Liver (tissue), 9 donors: ENCODE results near the gene BDKRB2. TPM values are rescaled to one million over a fixed set of nuclear protein-coding genes. Genes with fewer than 3 reads are reported as not detected.

Source experiments
- DNase-seq: peaks from one replicate; pipeline ENCODE4 v3.0.0-alpha.2; 2017; ENCODE audit warnings: low spot score
- H3K27ac ChIP-seq, 2 donors: one replicate each; pipeline ENCODE4 v1.7.0; 2013; ENCODE audit warnings: inconsistent platforms in 2 of 2, low read length in 2 of 2, control low read depth in 1 of 2, low read depth in 1 of 2, mild to moderate bottlenecking in 1 of 2
- H3K27me3 ChIP-seq, 4 donors: one replicate each; pipeline versions ENCODE4 v1.6.1 to v1.7.0; 2013; ENCODE audit warnings: low read length in 3 of 4, inconsistent platforms in 1 of 4, mild to moderate bottlenecking in 1 of 4, moderate library complexity in 1 of 4; ENCODE audit not compliant: control insufficient read depth in 4 of 4, insufficient read depth in 4 of 4
- H3K36me3 ChIP-seq, 4 donors: one replicate each; pipeline versions ENCODE4 v1.6.1 to v1.7.0; 2013; ENCODE audit warnings: low read length in 3 of 4, mild to moderate bottlenecking in 3 of 4, low read depth in 1 of 4, moderate library complexity in 1 of 4; ENCODE audit not compliant: control insufficient read depth in 4 of 4, insufficient read depth in 3 of 4
- H3K4me1 ChIP-seq, 4 donors: one replicate each; pipeline versions ENCODE4 v1.6.1 to v1.7.0; 2013; ENCODE audit warnings: low read length in 3 of 4, mild to moderate bottlenecking in 3 of 4, moderate library complexity in 1 of 4; ENCODE audit not compliant: control insufficient read depth in 4 of 4, insufficient read depth in 4 of 4
- H3K4me3 ChIP-seq, 3 donors: one replicate each; pipeline versions ENCODE4 v1.6.1 to v1.7.0; 2013; ENCODE audit warnings: low read length in 3 of 3, control low read depth in 1 of 3, low read depth in 1 of 3, mild to moderate bottlenecking in 1 of 3
- H3K9ac ChIP-seq, 2 donors: one replicate each; pipeline ENCODE4 v1.7.0; 2013; ENCODE audit warnings: low read length in 2 of 2, mild to moderate bottlenecking in 2 of 2, moderate library complexity in 2 of 2, control low read depth in 1 of 2, low read depth in 1 of 2
- H3K9me3 ChIP-seq, 4 donors: one replicate each; pipeline versions ENCODE4 v1.6.1 to v1.7.0; 2013; ENCODE audit warnings: low read length in 3 of 4; ENCODE audit not compliant: control insufficient read depth in 4 of 4
- FOXA1 ChIP-seq: IDR thresholded peaks from 2 replicates; pipeline ENCODE4 v1.6.1; 2016; ENCODE audit warnings: antibody characterized with exemption
- FOXA2 ChIP-seq: IDR thresholded peaks from 2 replicates; pipeline ENCODE4 v1.6.1; 2016; ENCODE audit warnings: antibody characterized with exemption
- GABPA ChIP-seq, 2 donors: IDR thresholded peaks in 1 of 2; conservative IDR thresholded peaks in 1 of 2; 2 replicates each; pipeline ENCODE4 v1.6.1; 2016; ENCODE audit warnings: antibody characterized with exemption in 2 of 2, mild to moderate bottlenecking in 1 of 2, moderate library complexity in 1 of 2
- HNF4A ChIP-seq, 2 donors: conservative IDR thresholded peaks; 2 replicates each; pipeline ENCODE4 v1.6.1; 2016; ENCODE audit warnings: antibody characterized with exemption in 2 of 2, mild to moderate bottlenecking in 2 of 2
- HNF4G ChIP-seq: IDR thresholded peaks from 2 replicates; pipeline ENCODE4 v1.6.1; 2016; ENCODE audit warnings: antibody characterized with exemption
- MAX ChIP-seq: IDR thresholded peaks from 2 replicates; pipeline ENCODE4 v1.6.1; 2016; ENCODE audit warnings: antibody characterized with exemption
- NR2F2 ChIP-seq: IDR thresholded peaks from 2 replicates; pipeline ENCODE4 v1.6.1; 2016; ENCODE audit warnings: antibody characterized with exemption
- RAD21 ChIP-seq, 2 donors: IDR thresholded peaks; 2 replicates each; pipeline ENCODE4 v1.6.1; 2016; ENCODE audit warnings: antibody characterized with exemption in 2 of 2, mild to moderate bottlenecking in 2 of 2
- RXRA ChIP-seq, 2 donors: IDR thresholded peaks; 2 replicates each; pipeline ENCODE4 v1.6.1; 2017 to 2018; ENCODE audit warnings: antibody characterized with exemption in 2 of 2, mild to moderate bottlenecking in 1 of 2
- WGBS: extraction: QIAGEN DNeasy Blood & Tissue Kit; methylation state at CpG from one replicate; pipeline ENCODE4 v1.1.7; 2013; 5-methylcytosine and 5-hydroxymethylcytosine counted together
- polyA plus RNA-seq, 2 donors: library from polyadenylated mRNA; stranded (reverse) in 1 of 2; unstranded in 1 of 2; fragments of 200-250 nt in 1 of 2; fragments of >200 nt in 1 of 2; fragmentation: Nextera tagmentation in 1 of 2; extraction: Ambion mirVana in 1 of 2; gene quantifications; one replicate each; pipeline versions ENCODE4 v1.2.1 to v1.2.3, GENCODE V29; 2013 to 2015
- total RNA-seq, 2 donors: library from RNA; depleted of rRNA; stranded (reverse); fragments of >200 nt; gene quantifications; one replicate each; pipeline ENCODE4 v1.2.3, GENCODE V29; 2014
- TF ChIP-seq, protein P1 (sequence below): IDR thresholded peaks from 2 replicates; pipeline ENCODE4 v1.6.1; 2016; ENCODE audit warnings: antibody characterized with exemption
- TF ChIP-seq, protein P2 (sequence below): IDR thresholded peaks from 2 replicates; pipeline ENCODE4 v1.6.1; 2016; ENCODE audit warnings: antibody characterized with exemption
- TF ChIP-seq, protein P3 (sequence below): IDR thresholded peaks from 2 replicates; pipeline ENCODE4 v1.6.1; 2016; ENCODE audit warnings: antibody characterized with exemption, mild to moderate bottlenecking
- TF ChIP-seq, protein P4 (sequence below): fragments of 150-350 bp; IDR thresholded peaks from 2 replicates; pipeline ENCODE4 v1.5.1; 2017; ENCODE audit warnings: improper control_type of control experiment, low read depth, low read length; ENCODE audit not compliant: missing input control
- donor health status: healthy.
- donor health status: healthy.
- donor health status: healthy.
- donor health status: healthy.
- donor health status: healthy.

Gene BDKRB2
- total and polyA plus RNA-seq, 4 donors = 0.10 to 0.25 (median 0.17) TPM

- no peak overlapping the region for H3K9ac ChIP-seq
- H3K27me3 ChIP-seq = peaks cover 0 to 5% (median 0%) of the 10 kb centered on the region in 4 donors
- TF ChIP-seq, protein P1, sequence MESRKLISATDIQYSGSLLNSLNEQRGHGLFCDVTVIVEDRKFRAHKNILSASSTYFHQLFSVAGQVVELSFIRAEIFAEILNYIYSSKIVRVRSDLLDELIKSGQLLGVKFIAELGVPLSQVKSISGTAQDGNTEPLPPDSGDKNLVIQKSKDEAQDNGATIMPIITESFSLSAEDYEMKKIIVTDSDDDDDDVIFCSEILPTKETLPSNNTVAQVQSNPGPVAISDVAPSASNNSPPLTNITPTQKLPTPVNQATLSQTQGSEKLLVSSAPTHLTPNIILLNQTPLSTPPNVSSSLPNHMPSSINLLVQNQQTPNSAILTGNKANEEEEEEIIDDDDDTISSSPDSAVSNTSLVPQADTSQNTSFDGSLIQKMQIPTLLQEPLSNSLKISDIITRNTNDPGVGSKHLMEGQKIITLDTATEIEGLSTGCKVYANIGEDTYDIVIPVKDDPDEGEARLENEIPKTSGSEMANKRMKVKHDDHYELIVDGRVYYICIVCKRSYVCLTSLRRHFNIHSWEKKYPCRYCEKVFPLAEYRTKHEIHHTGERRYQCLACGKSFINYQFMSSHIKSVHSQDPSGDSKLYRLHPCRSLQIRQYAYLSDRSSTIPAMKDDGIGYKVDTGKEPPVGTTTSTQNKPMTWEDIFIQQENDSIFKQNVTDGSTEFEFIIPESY = no peak
- peak; percentile 77 for TF ChIP-seq NR2F2
- peak in 1 of 2 donors; percentile 5 for TF ChIP-seq RXRA (IDR thresholded peaks at IDR 0.05)
- TF ChIP-seq MAX = no peak
- no peaks in the 10 kb centered on the region for H3K9me3 ChIP-seq
- WGBS = 71% methylated on average over 4 of the region's 4 CpGs
- H3K36me3 ChIP-seq = no peaks in the 10 kb centered on the region
- peak overlapping the region in 1 of 2 donors; percentile 5 for H3K27ac ChIP-seq
- H3K4me1 ChIP-seq = no peaks in the 10 kb centered on the region
- no peak for DNase-seq
- H3K4me3 ChIP-seq = no peak overlapping the region
Observed at GRCh38 chr14:96182546-96182945, 22.1 kb upstream of the BDKRB2 start.

GRCh38 chr14:96184737-96185136 lies 19.9 kb upstream of the BDKRB2 start:
- no peak overlapping the region for H3K9ac ChIP-seq
- H3K4me3 ChIP-seq = no peak overlapping the region
- 86% methylated on average over 9 of the region's 9 CpGs for WGBS
- no peaks in the 10 kb centered on the region for H3K4me1 ChIP-seq
- no peak overlapping the region for H3K27ac ChIP-seq
- H3K9me3 ChIP-seq = no peaks in the 10 kb centered on the region
- H3K27me3 ChIP-seq = peaks cover 0 to 5% (median 0%) of the 10 kb centered on the region in 4 donors
- TF ChIP-seq, protein P1 = no peak
- TF ChIP-seq GABPA (IDR thresholded peaks at IDR 0.05 in 1 of 2, conservative IDR thresholded peaks at IDR 0.05 in 1 of 2) (no peak), RAD21 (IDR thresholded peaks at IDR 0.05) (no peak), MAX (no peak), NR2F2 (no peak), HNF4G (no peak), RXRA (IDR thresholded peaks at IDR 0.05) (no peak), FOXA1 (no peak), HNF4A (conservative IDR thresholded peaks at IDR 0.05) (no peak), FOXA2 (no peak)
- TF ChIP-seq, protein P2, sequence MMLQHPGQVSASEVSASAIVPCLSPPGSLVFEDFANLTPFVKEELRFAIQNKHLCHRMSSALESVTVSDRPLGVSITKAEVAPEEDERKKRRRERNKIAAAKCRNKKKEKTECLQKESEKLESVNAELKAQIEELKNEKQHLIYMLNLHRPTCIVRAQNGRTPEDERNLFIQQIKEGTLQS = no peak
- TF ChIP-seq, protein P3, sequence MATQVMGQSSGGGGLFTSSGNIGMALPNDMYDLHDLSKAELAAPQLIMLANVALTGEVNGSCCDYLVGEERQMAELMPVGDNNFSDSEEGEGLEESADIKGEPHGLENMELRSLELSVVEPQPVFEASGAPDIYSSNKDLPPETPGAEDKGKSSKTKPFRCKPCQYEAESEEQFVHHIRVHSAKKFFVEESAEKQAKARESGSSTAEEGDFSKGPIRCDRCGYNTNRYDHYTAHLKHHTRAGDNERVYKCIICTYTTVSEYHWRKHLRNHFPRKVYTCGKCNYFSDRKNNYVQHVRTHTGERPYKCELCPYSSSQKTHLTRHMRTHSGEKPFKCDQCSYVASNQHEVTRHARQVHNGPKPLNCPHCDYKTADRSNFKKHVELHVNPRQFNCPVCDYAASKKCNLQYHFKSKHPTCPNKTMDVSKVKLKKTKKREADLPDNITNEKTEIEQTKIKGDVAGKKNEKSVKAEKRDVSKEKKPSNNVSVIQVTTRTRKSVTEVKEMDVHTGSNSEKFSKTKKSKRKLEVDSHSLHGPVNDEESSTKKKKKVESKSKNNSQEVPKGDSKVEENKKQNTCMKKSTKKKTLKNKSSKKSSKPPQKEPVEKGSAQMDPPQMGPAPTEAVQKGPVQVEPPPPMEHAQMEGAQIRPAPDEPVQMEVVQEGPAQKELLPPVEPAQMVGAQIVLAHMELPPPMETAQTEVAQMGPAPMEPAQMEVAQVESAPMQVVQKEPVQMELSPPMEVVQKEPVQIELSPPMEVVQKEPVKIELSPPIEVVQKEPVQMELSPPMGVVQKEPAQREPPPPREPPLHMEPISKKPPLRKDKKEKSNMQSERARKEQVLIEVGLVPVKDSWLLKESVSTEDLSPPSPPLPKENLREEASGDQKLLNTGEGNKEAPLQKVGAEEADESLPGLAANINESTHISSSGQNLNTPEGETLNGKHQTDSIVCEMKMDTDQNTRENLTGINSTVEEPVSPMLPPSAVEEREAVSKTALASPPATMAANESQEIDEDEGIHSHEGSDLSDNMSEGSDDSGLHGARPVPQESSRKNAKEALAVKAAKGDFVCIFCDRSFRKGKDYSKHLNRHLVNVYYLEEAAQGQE = no peak
- TF ChIP-seq, protein P4, sequence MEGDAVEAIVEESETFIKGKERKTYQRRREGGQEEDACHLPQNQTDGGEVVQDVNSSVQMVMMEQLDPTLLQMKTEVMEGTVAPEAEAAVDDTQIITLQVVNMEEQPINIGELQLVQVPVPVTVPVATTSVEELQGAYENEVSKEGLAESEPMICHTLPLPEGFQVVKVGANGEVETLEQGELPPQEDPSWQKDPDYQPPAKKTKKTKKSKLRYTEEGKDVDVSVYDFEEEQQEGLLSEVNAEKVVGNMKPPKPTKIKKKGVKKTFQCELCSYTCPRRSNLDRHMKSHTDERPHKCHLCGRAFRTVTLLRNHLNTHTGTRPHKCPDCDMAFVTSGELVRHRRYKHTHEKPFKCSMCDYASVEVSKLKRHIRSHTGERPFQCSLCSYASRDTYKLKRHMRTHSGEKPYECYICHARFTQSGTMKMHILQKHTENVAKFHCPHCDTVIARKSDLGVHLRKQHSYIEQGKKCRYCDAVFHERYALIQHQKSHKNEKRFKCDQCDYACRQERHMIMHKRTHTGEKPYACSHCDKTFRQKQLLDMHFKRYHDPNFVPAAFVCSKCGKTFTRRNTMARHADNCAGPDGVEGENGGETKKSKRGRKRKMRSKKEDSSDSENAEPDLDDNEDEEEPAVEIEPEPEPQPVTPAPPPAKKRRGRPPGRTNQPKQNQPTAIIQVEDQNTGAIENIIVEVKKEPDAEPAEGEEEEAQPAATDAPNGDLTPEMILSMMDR = no peak
- H3K36me3 ChIP-seq = no peaks in the 10 kb centered on the region
- no peak for DNase-seq
